Testis (tissue), 3 donors: ENCODE results near the gene SVBP. TPM values are rescaled to one million over a fixed set of nuclear protein-coding genes. Genes with fewer than 3 reads are reported as not detected.

Source experiments
- DNase-seq: peaks from one replicate; pipeline ENCODE4 v3.0.0-alpha.2; 2019
- H3K27ac ChIP-seq, 2 donors: fragments of 200-600 bp; sonication (generic); one replicate each; pipeline ENCODE4 v1.5.1; 2019
- H3K27me3 ChIP-seq: fragments of 200-600 bp; sonication (generic); one replicate; pipeline ENCODE4 v1.5.1; 2019
- H3K36me3 ChIP-seq: fragments of 200-600 bp; sonication (generic); one replicate; pipeline ENCODE4 v1.5.1; 2017; ENCODE audit warnings: low read depth; ENCODE audit errors: missing control alignments
- H3K4me1 ChIP-seq: fragments of 200-600 bp; sonication (generic); one replicate; pipeline ENCODE4 v1.5.1; 2019
- H3K4me3 ChIP-seq, 2 donors: fragments of 200-600 bp; sonication (generic); one replicate each; pipeline ENCODE4 v1.5.1; 2017 to 2019
- H3K9me3 ChIP-seq: fragments of 200-600 bp; sonication (generic); one replicate; pipeline ENCODE4 v1.5.1; 2017
- POLR2A ChIP-seq: fragments of 450-650 bp; IDR thresholded peaks from one replicate; pipeline ENCODE4 v1.6.1; 2017; ENCODE audit warnings: antibody characterized with exemption, mild to moderate bottlenecking, moderate library complexity
- WGBS, 2 donors: methylation state at CpG; one replicate each; pipeline ENCODE4 v1.1.5; 2018; 5-methylcytosine and 5-hydroxymethylcytosine counted together
- intact Hi-C: fragments of 100-400 bp; cut with DNase I; formaldehyde crosslinking; loops from one replicate; pipeline ENCODE4 v1.15.1; 2023; ENCODE audit warnings: low total_unique reads
- polyA plus RNA-seq: library from polyadenylated mRNA; stranded (reverse); fragments of 350-450 nt; fragmentation: Illumina TruSeq; extraction: RNeasy Lipid Tissue Mini Kit (QIAGEN cat#74804); gene quantifications from one replicate; pipeline ENCODE4 v1.2.3, GENCODE V29; 2014; ENCODE audit warnings: low read depth, low replicate concordance; ENCODE audit not compliant: insufficient read depth
- total RNA-seq, 2 donors: library from RNA; depleted of rRNA; stranded (reverse); fragments of >200 nt; gene quantifications; one replicate each; pipeline ENCODE4 v1.2.3, GENCODE V29; 2016
- TF ChIP-seq, protein P1 (sequence below), 3 experiments: fragments of 450-650 bp in 2 of 3; fragments of 200-600 bp in 1 of 3; sonication (generic) in 1 of 3; IDR thresholded peaks; one replicate each; pipeline ENCODE4 v1.5.1; 2016 to 2019; ENCODE audit warnings: antibody characterized with exemption in 3 of 3, mild to moderate bottlenecking in 2 of 3, moderate library complexity in 1 of 3

SVBP gene
- total and polyA plus RNA-seq, 3 donors from 2014 or later, result 36.2 to 86.0 (median 47.9) TPM

DNA sequence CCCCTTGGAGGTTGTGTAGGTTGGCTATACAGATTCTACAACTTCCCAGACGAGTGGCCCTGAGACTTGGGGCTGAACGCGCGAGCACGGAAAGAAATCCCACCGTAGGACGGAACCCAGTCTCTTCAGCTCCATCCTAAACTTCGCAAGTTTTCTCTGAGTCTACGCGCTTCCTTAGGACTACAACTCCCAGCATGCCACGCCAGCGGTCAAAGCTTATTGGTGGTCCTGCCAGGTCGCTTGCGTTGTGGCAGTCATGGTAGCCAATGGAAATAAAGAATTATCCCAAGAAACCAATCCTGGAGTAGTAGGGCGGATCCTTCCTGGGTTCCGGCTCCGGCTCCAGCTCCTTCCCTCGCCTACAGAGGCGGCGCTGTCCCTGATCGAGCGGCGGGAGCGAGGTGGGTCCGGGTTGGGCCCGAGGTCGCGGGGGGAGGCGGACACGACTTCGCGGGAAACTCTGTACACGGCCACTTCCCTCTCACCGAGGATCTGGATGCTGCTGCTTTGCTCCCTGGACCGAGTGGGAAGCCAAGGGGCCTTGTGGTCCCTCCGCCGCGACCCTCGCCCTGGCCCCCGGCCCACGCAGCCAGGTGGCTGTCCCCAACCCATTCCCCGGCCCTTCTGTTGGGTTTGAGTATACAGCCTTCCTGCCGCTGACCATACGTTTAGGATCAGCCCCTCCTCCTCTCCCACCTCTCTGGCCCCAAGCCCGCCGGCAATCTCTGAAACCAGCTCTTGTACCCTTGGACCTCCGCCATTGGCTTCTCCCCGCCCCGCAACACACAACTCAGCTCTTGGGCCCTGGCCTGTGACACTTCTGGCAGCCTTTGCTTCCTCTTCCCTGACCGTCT, 29.3 kb upstream of the SVBP start, which contains the start of gene ZNF691:
ZNF691 (plus strand) TSS at position 357 of the 854 bp plus-strand sequence. CDS start 3,046 bp downstream, outside the sequence.
- H3K9me3 ChIP-seq, result no peaks in the 10 kb centered on the region
- H3K27ac ChIP-seq, result peak within 1 kb of the TSS; percentile 66 to 85
- DNase-seq, result peak; percentile 98
- TF ChIP-seq, protein P1, sequence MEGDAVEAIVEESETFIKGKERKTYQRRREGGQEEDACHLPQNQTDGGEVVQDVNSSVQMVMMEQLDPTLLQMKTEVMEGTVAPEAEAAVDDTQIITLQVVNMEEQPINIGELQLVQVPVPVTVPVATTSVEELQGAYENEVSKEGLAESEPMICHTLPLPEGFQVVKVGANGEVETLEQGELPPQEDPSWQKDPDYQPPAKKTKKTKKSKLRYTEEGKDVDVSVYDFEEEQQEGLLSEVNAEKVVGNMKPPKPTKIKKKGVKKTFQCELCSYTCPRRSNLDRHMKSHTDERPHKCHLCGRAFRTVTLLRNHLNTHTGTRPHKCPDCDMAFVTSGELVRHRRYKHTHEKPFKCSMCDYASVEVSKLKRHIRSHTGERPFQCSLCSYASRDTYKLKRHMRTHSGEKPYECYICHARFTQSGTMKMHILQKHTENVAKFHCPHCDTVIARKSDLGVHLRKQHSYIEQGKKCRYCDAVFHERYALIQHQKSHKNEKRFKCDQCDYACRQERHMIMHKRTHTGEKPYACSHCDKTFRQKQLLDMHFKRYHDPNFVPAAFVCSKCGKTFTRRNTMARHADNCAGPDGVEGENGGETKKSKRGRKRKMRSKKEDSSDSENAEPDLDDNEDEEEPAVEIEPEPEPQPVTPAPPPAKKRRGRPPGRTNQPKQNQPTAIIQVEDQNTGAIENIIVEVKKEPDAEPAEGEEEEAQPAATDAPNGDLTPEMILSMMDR (IDR thresholded peaks at IDR 0.05), result peak in 1 of 3 experiments; percentile 14
- no peak for TF ChIP-seq POLR2A
- H3K4me1 ChIP-seq, result peaks cover 9% of the 10 kb centered on the region
- H3K4me3 ChIP-seq, result peak within 1 kb of the TSS; percentile 85 to 89
- H3K27me3 ChIP-seq, result no peaks in the 10 kb centered on the region
- H3K36me3 ChIP-seq, result no peaks in the 10 kb centered on the region
- intact Hi-C loops, result no loop called here
- WGBS, 2 donors, result 1% methylated on average over 46 to 50 of the region's 50 CpGs

DNA sequence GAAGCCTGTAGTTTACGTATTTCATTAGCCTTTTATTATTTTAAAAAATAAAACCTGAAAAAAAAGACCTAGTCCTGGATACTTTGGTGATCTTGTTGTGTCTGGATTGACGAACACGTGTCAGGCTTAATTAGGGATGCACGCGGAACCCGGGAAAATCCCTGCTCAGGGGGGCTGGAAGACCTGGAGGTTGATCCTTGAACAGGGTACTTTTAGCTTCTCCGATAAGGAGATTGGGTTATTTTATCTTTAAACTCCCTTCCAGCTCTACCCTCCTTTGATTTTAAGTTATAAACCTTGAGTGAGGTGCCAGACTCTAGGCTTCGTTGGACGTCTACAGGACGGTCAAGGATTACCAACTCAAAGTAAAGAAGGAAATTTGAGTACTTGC, 28.7 kb upstream of the SVBP start:
- 5 to 8% methylated on average over 10 of the region's 10 CpGs for WGBS, 2 donors
- H3K36me3 ChIP-seq, result no peaks in the 10 kb centered on the region
- intact Hi-C loops, result no loop called here
- peak overlapping the region; percentile 85 to 89 for H3K4me3 ChIP-seq
- H3K9me3 ChIP-seq, result no peaks in the 10 kb centered on the region
- H3K27ac ChIP-seq, result no peak overlapping the region
- peaks cover 9% of the 10 kb centered on the region for H3K4me1 ChIP-seq
- TF ChIP-seq, protein P1 (IDR thresholded peaks at IDR 0.05), result no peak
- TF ChIP-seq POLR2A, result no peak
- DNase-seq, result no peak
- H3K27me3 ChIP-seq, result no peaks in the 10 kb centered on the region

DNA sequence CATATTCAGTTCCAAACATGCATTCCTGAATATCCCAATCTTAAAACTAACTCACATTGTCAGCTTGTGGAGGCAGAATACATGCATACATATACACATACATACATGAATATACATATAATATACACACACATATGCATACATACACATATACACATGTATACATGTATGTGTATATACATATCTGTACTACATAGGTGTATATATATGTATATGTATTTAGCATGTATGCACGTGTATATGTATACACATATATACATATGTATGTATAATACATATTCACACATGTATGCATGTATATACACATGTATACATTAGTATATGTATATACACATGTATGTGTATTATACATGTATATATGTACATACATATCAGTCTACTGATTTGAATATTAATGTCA, 28.0 kb upstream of the SVBP start:
- H3K27me3 ChIP-seq, result no peaks in the 10 kb centered on the region
- no peaks in the 10 kb centered on the region for H3K36me3 ChIP-seq
- 51 to 63% methylated on average over 1 of the region's 1 CpG for WGBS, 2 donors
- H3K27ac ChIP-seq, result no peak overlapping the region
- DNase-seq, result no peak
- H3K4me1 ChIP-seq, result peaks cover 9% of the 10 kb centered on the region
- no peaks in the 10 kb centered on the region for H3K9me3 ChIP-seq
- intact Hi-C loops, result no loop called here
- H3K4me3 ChIP-seq, result no peak overlapping the region
- no peak for TF ChIP-seq POLR2A
- TF ChIP-seq, protein P1 (IDR thresholded peaks at IDR 0.05), result no peak

DNA sequence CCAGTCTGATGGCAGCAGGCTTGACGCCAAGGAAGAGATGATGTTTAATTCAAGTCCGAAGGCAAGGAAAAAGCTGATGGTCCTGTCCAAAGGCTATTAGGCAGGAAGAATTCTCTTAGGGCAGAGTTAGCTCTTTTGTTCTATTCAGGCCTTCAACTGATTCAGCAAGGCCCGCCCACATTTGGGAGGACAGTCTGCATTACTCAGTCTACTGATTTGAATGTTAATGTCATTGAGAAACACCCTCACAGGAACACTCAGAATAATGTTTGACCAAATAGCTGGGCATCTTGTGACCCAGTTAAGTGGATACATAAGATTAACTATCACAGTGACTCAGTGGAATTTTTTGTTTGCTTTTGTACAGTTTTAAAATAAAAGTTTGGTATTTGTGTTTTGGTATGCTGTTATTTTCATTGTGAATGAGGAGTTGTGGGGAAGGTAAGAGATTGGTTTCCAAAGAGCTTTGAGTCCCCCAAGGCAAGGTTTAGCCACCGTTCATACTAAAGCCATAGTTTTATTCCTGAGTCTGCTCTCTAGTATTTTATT, 27.5 kb upstream of the SVBP start:
- no peak for DNase-seq
- Histone ChIP-seq H3K9me3 (no peaks in the 10 kb centered on the region), H3K4me3 (no peak overlapping the region), H3K4me1 (peaks cover 9% of the 10 kb centered on the region), H3K27me3 (no peaks in the 10 kb centered on the region), H3K27ac (no peak overlapping the region), H3K36me3 (no peaks in the 10 kb centered on the region)
- TF ChIP-seq, protein P1 (IDR thresholded peaks at IDR 0.05), result no peak
- TF ChIP-seq POLR2A, result no peak
- 91 to 95% methylated on average over 4 of the region's 4 CpGs for WGBS, 2 donors
- intact Hi-C loops, result no loop called here
